Measurements from ENCODE around the gene RERE.
"Not testable (repeated sequence)": the region's sequence is repeated elsewhere in the genome, so short reads cannot be mapped to it uniquely, and the experiment has no call there.

RERE gene

DNA sequence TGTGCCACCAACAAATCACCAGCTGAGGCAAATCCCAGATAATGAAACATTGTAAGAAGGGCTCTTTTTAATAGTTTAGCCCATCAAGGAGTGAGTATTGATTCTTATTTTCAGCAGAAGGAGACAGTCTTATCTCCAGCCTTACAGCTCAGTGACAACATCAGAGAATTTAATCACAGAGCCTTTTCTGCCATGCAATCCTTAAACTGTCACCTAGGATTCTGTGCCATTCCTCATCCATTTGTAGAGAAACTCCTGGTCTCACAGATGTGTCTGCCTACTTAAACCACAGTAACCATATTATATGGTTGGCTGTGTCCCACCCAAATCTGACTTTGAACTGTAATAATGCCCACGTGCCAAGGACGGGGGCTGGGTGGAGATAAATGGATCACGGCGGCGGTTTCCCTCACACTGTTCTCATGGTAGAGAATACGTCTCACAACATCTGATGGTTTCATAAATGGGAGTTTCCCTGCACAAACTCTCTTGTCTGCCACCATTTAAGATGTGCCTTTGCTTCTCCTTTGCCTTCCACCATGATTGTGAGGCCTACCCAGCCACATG, 217.7 kb downstream of the RERE start:
- no peak for DNase-seq

GRCh38 chr1:8598783-8599182, 218.7 kb downstream of the RERE start:
- no peak for DNase-seq

GRCh38 chr1:8598060-8598724, 219.2 kb downstream of the RERE start:
- no peak for DNase-seq

DNA sequence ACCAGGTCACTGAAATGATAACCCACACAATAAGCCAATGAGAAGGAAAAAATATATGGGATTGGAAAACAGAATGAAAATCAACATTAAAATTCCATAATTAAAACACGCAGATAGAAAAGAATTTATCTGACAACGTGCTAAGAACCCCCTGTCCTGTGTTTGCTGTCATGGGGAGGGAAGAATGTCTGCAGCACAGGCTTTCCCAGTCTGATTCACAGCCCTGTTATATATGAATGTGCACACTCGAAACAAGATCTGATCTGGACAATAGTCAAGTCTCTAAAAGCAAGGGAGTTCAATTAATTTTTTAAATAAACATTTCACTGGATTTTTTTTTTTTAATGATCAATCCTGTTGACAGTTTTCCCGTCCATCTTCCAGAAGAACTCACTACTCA, 220.0 kb downstream of the RERE start:
- DNase-seq, result no peak

DNA sequence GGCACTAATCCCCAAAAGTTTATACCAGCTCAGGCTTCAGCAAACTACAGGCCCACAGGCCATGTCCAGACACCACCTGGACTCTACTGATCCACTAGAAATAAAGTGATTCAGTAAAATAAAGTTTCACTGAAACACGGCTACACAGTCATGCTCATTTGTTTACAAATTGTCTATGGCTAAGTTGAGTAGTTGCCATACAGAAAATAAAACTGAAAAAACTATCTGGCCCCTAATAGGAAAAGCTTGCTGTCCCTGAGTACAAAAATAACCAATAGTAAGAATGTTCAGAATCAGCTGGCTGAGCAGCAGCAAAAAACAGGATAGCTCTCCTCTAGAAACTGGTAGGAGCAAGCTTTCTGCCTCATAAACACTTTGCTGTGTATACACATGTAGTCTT, 221.5 kb downstream of the RERE start:
- no peak for DNase-seq

DNA sequence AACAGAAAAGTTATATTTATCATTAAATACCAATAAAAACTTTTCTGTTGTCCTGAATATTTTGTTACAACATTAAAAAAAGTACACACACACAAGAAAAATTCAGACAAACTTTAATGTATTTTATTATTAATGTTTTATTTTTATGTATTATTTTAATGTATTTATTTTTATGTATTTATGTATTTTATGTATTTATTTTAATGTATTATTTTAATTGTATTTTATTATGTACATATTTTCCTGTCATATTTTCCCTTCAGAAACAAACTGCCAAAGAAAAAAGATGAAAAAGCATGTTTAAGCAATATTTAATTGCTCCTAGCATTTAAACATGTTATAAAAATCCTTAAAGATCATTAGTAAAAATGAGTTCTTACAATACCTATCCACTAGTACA, 222.1 kb downstream of the RERE start:
- DNase-seq, result no peak

GRCh38 chr1:8593292-8593691, 224.1 kb downstream of the RERE start:
- not testable (repeated sequence) for DNase-seq

DNA sequence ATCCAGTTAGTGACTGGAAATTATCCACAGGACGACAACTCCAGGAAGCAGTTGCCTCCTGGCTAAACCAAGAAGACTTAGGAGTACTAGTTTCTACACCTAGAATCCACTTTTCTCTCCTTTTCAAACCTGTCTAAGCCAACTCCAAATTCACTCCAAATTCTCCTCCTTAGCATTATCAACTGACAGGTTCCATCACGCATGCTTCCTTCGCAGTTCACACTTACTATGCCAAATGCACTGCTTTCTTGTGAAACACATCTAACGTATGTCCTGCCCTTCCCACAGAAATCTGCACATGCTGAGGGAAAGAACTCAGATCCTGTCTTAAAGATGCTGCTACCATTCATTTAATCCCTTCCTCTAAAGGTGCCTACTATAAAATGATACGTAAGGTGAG, 225.9 kb downstream of the RERE start:
- no peak for DNase-seq

GRCh38 chr1:8590721-8591351, 226.6 kb downstream of the RERE start:
- DNase-seq, result peak in 1 of 4 experiments; percentile 7

- DNase-seq, result no peak
These were observed 227.9 kb downstream of the RERE start for GRCh38 chr1:8589571-8589970.

GRCh38 chr1:8587784-8588183, 229.7 kb downstream of the RERE start:
- DNase-seq, result no peak

DNA sequence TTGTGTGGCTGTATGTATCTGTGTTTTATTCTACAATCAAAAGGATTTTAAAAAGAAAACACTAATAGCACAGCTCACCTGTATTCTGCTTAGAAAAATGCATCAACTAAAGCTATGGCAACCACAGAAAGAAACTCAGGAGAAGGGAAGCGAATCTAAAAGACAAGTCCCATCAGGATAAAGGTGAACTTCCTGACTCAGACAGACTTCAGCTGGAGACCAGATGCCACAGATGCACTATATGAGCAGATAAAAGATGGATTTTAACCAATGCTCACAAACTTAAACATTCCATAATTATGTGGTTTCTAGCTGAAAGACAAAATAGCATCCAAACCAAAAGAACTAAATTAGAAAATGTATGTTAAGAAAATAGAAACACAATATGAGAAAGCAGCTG, 231.0 kb downstream of the RERE start:
- DNase-seq, result no peak

- DNase-seq, result no peak
These were observed 233.1 kb downstream of the RERE start for GRCh38 chr1:8584316-8584715.

DNA sequence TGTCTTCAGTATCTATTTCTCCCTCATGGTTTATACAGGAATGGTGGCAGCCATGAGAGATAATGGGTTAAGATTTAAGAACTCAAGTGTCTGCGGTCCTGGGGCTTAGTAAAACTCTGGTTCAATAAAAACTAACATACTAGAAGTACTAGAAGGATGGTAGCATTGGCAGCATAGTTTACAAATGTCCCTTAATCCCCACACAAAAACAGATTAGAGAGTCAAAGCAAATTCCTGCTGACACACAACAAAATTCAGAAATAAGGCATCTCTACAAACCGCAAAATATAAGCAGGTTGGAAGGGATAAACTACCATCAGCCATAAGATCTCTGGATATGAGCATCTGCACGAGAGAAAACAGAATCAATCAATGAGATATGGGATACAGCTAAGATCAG, 234.4 kb downstream of the RERE start:
- DNase-seq, result no peak

- no peak for DNase-seq
These were observed 236.9 kb downstream of the RERE start for GRCh38 chr1:8580566-8580965.

- no peak for DNase-seq
These were observed 238.5 kb downstream of the RERE start for GRCh38 chr1:8578936-8579335.

DNA sequence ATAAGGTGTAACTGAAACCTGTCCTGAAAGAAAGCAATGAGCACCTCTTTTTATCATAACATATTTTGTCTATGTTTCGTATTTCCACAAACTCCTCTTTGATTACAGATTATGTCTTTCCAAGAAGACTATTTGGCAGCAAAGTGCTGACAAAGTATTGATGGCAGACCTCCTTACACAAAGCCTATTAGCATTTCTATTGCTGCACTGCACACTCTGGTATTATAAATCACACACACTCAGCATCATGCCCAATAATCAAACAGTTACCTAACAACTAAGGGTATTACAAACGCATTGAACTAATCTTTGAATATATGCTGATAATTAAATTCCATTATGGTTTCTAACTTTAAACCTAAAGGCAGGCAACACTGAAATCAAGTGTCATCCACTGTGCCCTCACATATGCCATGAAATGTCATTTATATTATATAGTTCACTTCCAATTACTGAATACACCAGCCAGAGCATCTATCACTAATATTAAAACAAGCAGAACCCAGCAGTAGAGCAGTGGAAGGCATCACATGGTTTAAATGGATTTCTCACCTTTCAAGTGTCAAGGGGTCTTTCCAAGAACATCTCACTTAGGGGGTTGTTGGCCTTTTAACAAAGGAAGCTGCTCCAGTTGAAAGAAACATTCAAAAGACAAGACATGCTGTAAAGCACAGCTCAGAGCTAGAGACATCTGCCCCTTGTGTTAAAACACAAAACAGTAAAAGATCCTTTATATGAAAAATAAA, 239.1 kb downstream of the RERE start:
- DNase-seq, result no peak

DNA sequence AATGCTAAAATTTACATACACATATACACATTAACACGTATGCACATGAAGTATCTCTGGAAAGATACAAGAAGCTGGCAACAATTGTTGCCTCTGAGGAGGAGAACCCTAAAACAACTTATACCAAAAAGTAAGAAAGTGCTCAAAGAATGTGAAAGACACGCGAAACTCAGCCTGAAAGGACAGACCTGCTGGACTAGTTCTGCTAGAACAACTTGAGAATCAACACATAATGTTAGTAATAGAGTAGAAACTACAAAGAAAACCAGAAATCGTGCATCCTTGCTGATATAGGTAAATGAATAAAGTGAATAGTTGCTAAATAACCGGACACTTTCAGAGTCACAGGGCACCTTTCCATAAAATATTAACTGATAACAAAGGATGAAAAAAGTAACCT, 242.5 kb downstream of the RERE start:
- DNase-seq, result no peak

GRCh38 chr1:8572106-8572505, 245.3 kb downstream of the RERE start:
- peak in 1 of 4 experiments; percentile 11 for DNase-seq

DNA sequence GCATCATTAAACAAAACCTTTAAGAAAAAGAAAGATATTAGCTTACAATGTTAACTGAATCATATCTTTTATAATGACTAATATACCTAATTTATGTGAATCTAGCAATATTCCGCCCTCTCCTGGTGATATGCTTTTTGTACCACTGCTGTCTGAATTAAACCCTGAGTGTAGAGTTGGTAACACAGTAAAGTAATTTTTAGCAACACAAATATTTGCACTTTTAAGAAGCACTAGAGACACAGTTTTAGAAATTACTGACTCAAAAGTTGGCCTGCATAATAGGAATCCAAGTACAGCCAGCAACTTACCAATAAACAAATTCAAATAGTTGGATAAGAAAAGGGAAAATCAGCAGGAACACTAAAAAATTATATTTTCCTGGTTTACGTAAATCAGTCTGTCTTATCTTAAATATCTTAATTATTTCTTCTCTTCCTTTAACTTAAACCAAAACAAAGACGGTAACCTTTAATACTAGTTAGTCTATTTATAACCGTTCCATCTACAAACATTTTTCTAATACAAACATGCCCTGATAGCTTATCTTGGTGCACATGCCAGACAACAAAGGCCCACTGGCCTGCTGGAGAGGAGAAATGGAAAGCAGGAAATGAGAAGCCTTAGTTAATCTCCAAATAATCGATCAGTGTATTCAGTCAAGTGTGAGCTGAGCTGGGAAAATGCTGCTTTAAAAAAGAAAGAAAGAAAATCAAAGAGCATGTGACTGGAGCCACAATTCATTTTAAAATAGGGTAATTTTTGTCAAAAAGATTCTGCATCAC, 246.0 kb downstream of the RERE start:
- no peak for DNase-seq

GRCh38 chr1:8570465-8570864, 247.0 kb downstream of the RERE start:
- peak in 1 of 4 experiments; percentile 14 for DNase-seq

- no peak for DNase-seq
These were observed 248.2 kb downstream of the RERE start for GRCh38 chr1:8569242-8569641.

DNA sequence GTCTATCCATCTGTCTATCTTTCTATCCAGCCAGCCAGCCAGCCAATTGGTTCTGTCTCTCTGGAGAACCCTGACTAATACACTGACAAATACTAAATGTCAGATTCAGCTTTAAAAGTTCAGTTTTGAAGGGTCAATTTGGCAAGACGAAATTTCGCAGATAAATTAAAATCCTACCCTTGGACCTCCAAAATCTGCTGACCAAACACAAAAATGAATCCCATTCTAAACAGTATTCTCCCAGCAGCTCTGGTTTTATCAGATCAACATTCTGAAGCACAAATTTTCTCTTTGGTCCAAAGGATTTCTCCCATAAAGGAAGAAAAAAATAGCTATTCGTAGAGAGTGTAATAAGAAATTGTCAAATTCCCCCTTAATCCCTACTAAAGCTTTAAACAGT, 248.6 kb downstream of the RERE start:
- no peak for DNase-seq
